PC-3 (cell line): ENCODE results near the gene COX10. TPM values are rescaled to one million over a fixed set of nuclear protein-coding genes. Genes with fewer than 3 reads are reported as not detected.

Experiments
- ATAC-seq: fragments of 200-7000 bp; cut with Tn5 transposase; 2 replicates; pipeline ENCODE4 v1.9.1; 2020; ENCODE audit warnings: mild to moderate bottlenecking, moderate library complexity
- BruUV-seq: library from RNA; stranded (reverse); fragments of 400-500 nt; replicated peaks from 2 replicates; lab custom pipeline; 2021; lab: Mats Ljungman, UMichigan
- CTCF ChIA-PET: fragments of 300-600 bp; sonication (Branson Sonifier 250); formaldehyde crosslinking; loops from one replicate; lab custom pipeline; 2022; ENCODE audit warnings: antibody characterized with exemption; lab: Charles Lee
- POLR2A ChIA-PET: fragments of 300-600 bp; sonication (Branson Sonifier 250); formaldehyde crosslinking; loops from one replicate; lab custom pipeline; 2022; ENCODE audit warnings: antibody characterized with exemption; ENCODE audit not compliant: unreplicated experiment; lab: Charles Lee
- DNase-seq: peaks from one replicate; pipeline ENCODE4 v3.0.0-alpha.2; 2015
- H2AFZ ChIP-seq: fragments of 300-600 bp; sonication (generic); 2 replicates; pipeline ENCODE4 v1.6.0; 2016; ENCODE audit warnings: antibody characterized with exemption, low read length
- H3F3A ChIP-seq: fragments of 300-600 bp; sonication (generic); one replicate; pipeline ENCODE4 v1.6.0; 2017; ENCODE audit warnings: antibody characterized with exemption, low read length, control low read depth, mild to moderate bottlenecking; ENCODE audit not compliant: unreplicated experiment
- H3K27ac ChIP-seq: fragments of 300-600 bp; sonication (generic); 2 replicates; pipeline ENCODE4 v1.5.1; 2016; ENCODE audit warnings: mild to moderate bottlenecking, low read length
- H3K27me3 ChIP-seq: fragments of 300-600 bp; sonication (generic); 2 replicates; pipeline ENCODE4 v1.6.1; 2016; ENCODE audit warnings: low read length, mixed read lengths
- H3K36me3 ChIP-seq: fragments of 300-600 bp; sonication (generic); 2 replicates; pipeline ENCODE4 v1.6.1; 2016; ENCODE audit warnings: low read depth, mixed run types, low read length, mixed read lengths
- H3K4me1 ChIP-seq: fragments of 300-600 bp; sonication (generic); 2 replicates; pipeline ENCODE4 v1.5.1; 2016; ENCODE audit warnings: low read length; ENCODE audit not compliant: insufficient read depth
- H3K4me2 ChIP-seq: fragments of 300-600 bp; sonication (generic); 2 replicates; pipeline ENCODE4 v1.6.0; 2016; ENCODE audit warnings: low read length
- H3K4me3 ChIP-seq: fragments of 300-600 bp; sonication (generic); 2 replicates; pipeline ENCODE4 v1.5.1; 2016; ENCODE audit warnings: mild to moderate bottlenecking, low read length, mixed read lengths
- H3K79me2 ChIP-seq: fragments of 300-600 bp; sonication (generic); 2 replicates; pipeline ENCODE4 v1.6.1; 2017; ENCODE audit warnings: low read length, mixed read lengths
- H3K9ac ChIP-seq: fragments of 300-600 bp; sonication (generic); 2 replicates; pipeline ENCODE4 v1.6.0; 2016; ENCODE audit warnings: mild to moderate bottlenecking, low read length
- H3K9me2 ChIP-seq: fragments of 300-600 bp; sonication (generic); replicated peaks from 2 replicates; pipeline ENCODE4 v1.6.1; 2016; ENCODE audit warnings: mixed run types, low read length, mixed read lengths
- H3K9me3 ChIP-seq: fragments of 300-600 bp; sonication (generic); 2 replicates; pipeline ENCODE4 v1.6.1; 2016; ENCODE audit warnings: low read length, mixed read lengths
- H4K20me1 ChIP-seq: fragments of 300-600 bp; sonication (generic); 2 replicates; pipeline ENCODE4 v1.6.1; 2016; ENCODE audit warnings: low read length, mixed read lengths
- EZH2 ChIP-seq: fragments of 300-600 bp; sonication (generic); IDR thresholded peaks from one replicate; pipeline ENCODE4 v1.6.1; 2017; ENCODE audit warnings: antibody characterized with exemption, mild to moderate bottlenecking, low read length; ENCODE audit not compliant: unreplicated experiment
- EZH2phosphoT487 ChIP-seq: fragments of 300-600 bp; sonication (generic); IDR thresholded peaks from 2 replicates; pipeline ENCODE4 v1.6.1; 2018; ENCODE audit warnings: mild to moderate bottlenecking, antibody characterized with exemption, low read length, borderline replicate concordance
- intact Hi-C: fragments of 100-400 bp; cut with micrococcal nuclease; formaldehyde crosslinking; loops from 2 replicates; pipeline ENCODE4 v1.9.0; 2023
- total RNA-seq: library from RNA; depleted of rRNA; stranded (reverse); fragments of >200 nt; gene quantifications from 2 replicates; pipeline ENCODE4 v1.2.3, GENCODE V29; 2014
- TF ChIP-seq, protein P1 (sequence below): fragments of 300-600 bp; sonication (generic); conservative IDR thresholded peaks from 2 replicates; pipeline ENCODE4 v1.5.1; 2017; ENCODE audit warnings: antibody characterized with exemption, low read depth, mild to moderate bottlenecking, low read length

COX10 gene
- total RNA-seq, 1 experiment from 2014 or later = 34.7 TPM

DNA sequence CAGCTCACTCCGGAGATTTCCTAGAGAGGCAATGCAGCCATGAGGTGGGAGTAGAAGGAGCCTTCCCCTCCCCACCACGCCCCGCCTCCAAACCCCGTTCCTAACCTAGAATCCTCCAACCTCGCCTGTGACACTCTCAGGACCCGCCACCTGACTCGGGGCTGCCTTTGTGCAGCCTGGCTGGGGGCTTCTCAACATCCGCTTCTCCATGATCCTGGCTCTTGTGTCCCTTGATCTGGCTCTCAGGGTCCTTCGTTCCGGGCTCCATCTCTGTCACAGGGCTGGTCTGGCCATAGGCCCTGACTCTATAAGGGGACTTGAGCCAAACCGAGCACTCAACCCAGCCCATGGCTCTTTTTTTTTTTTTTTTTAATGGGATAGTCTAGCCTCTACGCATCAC lies 143.1 kb downstream of the COX10 start:
- ATAC-seq (no peak), DNase-seq (no peak)
- intact Hi-C loops = no loop called here
- H3K9ac ChIP-seq = no peak overlapping the region
- ChIA-PET POLR2A (no interaction called here), CTCF (no interaction called here)
- H3K27me3 ChIP-seq = no peaks in the 10 kb centered on the region
- BruUV-seq = no TSS peak
- no peaks in the 10 kb centered on the region for H3K9me2 ChIP-seq
- no peaks in the 10 kb centered on the region for H3K79me2 ChIP-seq
- H3K9me3 ChIP-seq = no peaks in the 10 kb centered on the region
- no peak overlapping the region for H3K27ac ChIP-seq
- H2AFZ ChIP-seq = no peak overlapping the region
- H3K4me3 ChIP-seq = no peak overlapping the region
- H3F3A ChIP-seq = no peaks in the 10 kb centered on the region
- TF ChIP-seq, protein P1, sequence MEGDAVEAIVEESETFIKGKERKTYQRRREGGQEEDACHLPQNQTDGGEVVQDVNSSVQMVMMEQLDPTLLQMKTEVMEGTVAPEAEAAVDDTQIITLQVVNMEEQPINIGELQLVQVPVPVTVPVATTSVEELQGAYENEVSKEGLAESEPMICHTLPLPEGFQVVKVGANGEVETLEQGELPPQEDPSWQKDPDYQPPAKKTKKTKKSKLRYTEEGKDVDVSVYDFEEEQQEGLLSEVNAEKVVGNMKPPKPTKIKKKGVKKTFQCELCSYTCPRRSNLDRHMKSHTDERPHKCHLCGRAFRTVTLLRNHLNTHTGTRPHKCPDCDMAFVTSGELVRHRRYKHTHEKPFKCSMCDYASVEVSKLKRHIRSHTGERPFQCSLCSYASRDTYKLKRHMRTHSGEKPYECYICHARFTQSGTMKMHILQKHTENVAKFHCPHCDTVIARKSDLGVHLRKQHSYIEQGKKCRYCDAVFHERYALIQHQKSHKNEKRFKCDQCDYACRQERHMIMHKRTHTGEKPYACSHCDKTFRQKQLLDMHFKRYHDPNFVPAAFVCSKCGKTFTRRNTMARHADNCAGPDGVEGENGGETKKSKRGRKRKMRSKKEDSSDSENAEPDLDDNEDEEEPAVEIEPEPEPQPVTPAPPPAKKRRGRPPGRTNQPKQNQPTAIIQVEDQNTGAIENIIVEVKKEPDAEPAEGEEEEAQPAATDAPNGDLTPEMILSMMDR = no peak
- TF ChIP-seq EZH2 (no peak), EZH2phosphoT487 (no peak)
- H3K36me3 ChIP-seq = peaks cover 36% of the 10 kb centered on the region
- H3K4me1 ChIP-seq = no peaks in the 10 kb centered on the region
- no peaks in the 10 kb centered on the region for H4K20me1 ChIP-seq
- no peak overlapping the region for H3K4me2 ChIP-seq

DNA sequence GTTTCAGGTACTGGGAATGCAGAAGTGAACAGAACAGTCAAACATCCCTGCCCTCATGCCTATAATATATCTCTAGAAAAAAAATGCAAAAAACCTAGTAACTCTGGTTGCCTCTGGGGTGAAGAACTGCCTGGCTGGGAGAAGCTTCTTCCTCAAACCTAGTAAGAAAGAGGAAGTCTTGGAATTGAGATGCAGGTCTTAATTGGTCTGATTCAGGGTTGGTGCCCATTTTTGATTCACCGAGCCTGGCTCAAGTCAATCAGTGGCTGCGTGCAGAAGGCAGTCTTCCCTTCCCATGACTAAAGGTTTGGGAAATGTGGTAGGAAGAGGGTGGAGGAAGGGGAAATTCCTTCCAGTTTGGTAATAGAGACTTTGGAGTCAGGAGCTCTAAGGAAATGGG lies 145.0 kb downstream of the COX10 start:
- Histone ChIP-seq H3K9me3 (no peaks in the 10 kb centered on the region), H3K9ac (no peak overlapping the region), H3K36me3 (peaks cover 20% of the 10 kb centered on the region; the same call in 1 of the 2 replicates), H2AFZ (no peak overlapping the region), H4K20me1 (no peaks in the 10 kb centered on the region), H3K9me2 (no peaks in the 10 kb centered on the region), H3K4me2 (no peak overlapping the region), H3K27me3 (no peaks in the 10 kb centered on the region), H3K4me1 (no peaks in the 10 kb centered on the region), H3K4me3 (no peak overlapping the region), H3F3A (no peaks in the 10 kb centered on the region), H3K79me2 (no peaks in the 10 kb centered on the region), H3K27ac (no peak overlapping the region)
- peak; percentile 59 for DNase-seq
- BruUV-seq = no TSS peak
- TF ChIP-seq EZH2phosphoT487 (no peak), EZH2 (no peak)
- TF ChIP-seq, protein P1 = no peak
- intact Hi-C loops = no loop called here
- POLR2A ChIA-PET = no interaction called here
- no peak for ATAC-seq
- CTCF ChIA-PET = no interaction called here

GRCh38 chr17:14222611-14223010 lies 153.3 kb downstream of the COX10 start:
- H3K27ac ChIP-seq = no peak overlapping the region
- no peaks in the 10 kb centered on the region for H3K27me3 ChIP-seq
- ChIA-PET CTCF (no interaction called here), POLR2A (no interaction called here)
- no TSS peak for BruUV-seq
- H3K9ac ChIP-seq = no peak overlapping the region
- intact Hi-C loops = no loop called here
- no peak overlapping the region for H2AFZ ChIP-seq
- no peaks in the 10 kb centered on the region for H3K4me1 ChIP-seq
- no peaks in the 10 kb centered on the region for H4K20me1 ChIP-seq
- no peak overlapping the region for H3K4me3 ChIP-seq
- no peak for TF ChIP-seq EZH2phosphoT487
- no peaks in the 10 kb centered on the region for H3K79me2 ChIP-seq
- DNase-seq (no peak), ATAC-seq (no peak)
- H3F3A ChIP-seq = no peaks in the 10 kb centered on the region
- H3K9me3 ChIP-seq = no peaks in the 10 kb centered on the region
- H3K36me3 ChIP-seq = no peaks in the 10 kb centered on the region
- H3K9me2 ChIP-seq = no peaks in the 10 kb centered on the region
- no peak overlapping the region for H3K4me2 ChIP-seq
